Endothelial cell of umbilical vein (primary cell): ENCODE data around the gene ITGB2. TPM values are rescaled to one million over a fixed set of nuclear protein-coding genes. Genes with fewer than 3 reads are reported as not detected.

Experiments used
- BruUV-seq: library from RNA; stranded (reverse); fragments of 400-500 nt; replicated peaks from 2 replicates; lab custom pipeline; 2021; lab: Mats Ljungman, UMichigan
- CTCF ChIA-PET: fragments of 300-600, 350-600 bp; sonication (Branson Sonifier 250); formaldehyde crosslinking; loops from one replicate; lab custom pipeline; 2021; ENCODE audit warnings: antibody characterized with exemption, inconsistent platforms; lab: Charles Lee
- POLR2A ChIA-PET: fragments of 300-600, 350-600 bp; sonication (Branson Sonifier 250); formaldehyde crosslinking; loops from one replicate; lab custom pipeline; 2021; ENCODE audit warnings: antibody characterized with exemption, inconsistent platforms; lab: Charles Lee
- DNase-seq: peaks from one replicate; pipeline ENCODE4 v3.0.0-alpha.2; 2011; ENCODE audit warnings: low read depth, low spot score
- FAIRE-seq: peaks from 2 replicates; lab custom pipeline; 2011; peaks lifted over from hg19 to GRCh38; lab: Jason Lieb, UNC
- H2AFZ ChIP-seq: 2 replicates; pipeline ENCODE4 v1.6.0; 2012; ENCODE audit warnings: low read depth, low read length, control low read depth, inconsistent platforms
- H3K27ac ChIP-seq: 2 replicates; pipeline ENCODE4 v1.5.1; 2011; ENCODE audit warnings: low read depth, mild to moderate bottlenecking, control low read depth, low read length, moderate library complexity; ENCODE audit not compliant: insufficient read depth
- H3K27me3 ChIP-seq, 2 experiments: 2 replicates each; pipeline versions ENCODE4 v1.6.0 to v1.6.1; 2011; ENCODE audit warnings: low read length in 2 of 2, mixed read lengths in 1 of 2; ENCODE audit not compliant: control insufficient read depth in 2 of 2, insufficient read depth in 2 of 2
- H3K36me3 ChIP-seq, 2 experiments: 2 replicates in 1 of 2; 3 replicates in 1 of 2; pipeline ENCODE4 v1.5.1; 2011; ENCODE audit warnings: low read length in 2 of 2, mild to moderate bottlenecking in 1 of 2, moderate library complexity in 1 of 2; ENCODE audit not compliant: control insufficient read depth in 2 of 2, insufficient read depth in 2 of 2; ENCODE audit errors: extremely low read depth in 1 of 2
- H3K4me1 ChIP-seq: 3 replicates; pipeline ENCODE4 v1.5.1; 2011; ENCODE audit warnings: mild to moderate bottlenecking, low read length; ENCODE audit not compliant: control insufficient read depth, insufficient read depth; ENCODE audit errors: extremely low read depth
- H3K4me2 ChIP-seq: 2 replicates; pipeline ENCODE4 v1.6.1; 2011; ENCODE audit warnings: low read length, control low read depth, mixed read lengths; ENCODE audit not compliant: insufficient read depth
- H3K4me3 ChIP-seq, 3 experiments: fragments of 200-600 bp in 1 of 3; sonication (generic), shearing (Covaris generic) in 1 of 3; replicated peaks in 1 of 3; 2 replicates each; pipeline ENCODE4 v1.5.1; 2011 to 2016; ENCODE audit warnings: control low read depth in 3 of 3, low read length in 3 of 3, mild to moderate bottlenecking in 2 of 3, inconsistent platforms in 1 of 3, low read depth in 1 of 3, moderate library complexity in 1 of 3; ENCODE audit not compliant: insufficient read depth in 1 of 3
- H3K79me2 ChIP-seq: 2 replicates; pipeline ENCODE4 v1.6.0; 2012; ENCODE audit warnings: low read length, inconsistent platforms; ENCODE audit not compliant: control insufficient read depth, insufficient read depth
- H3K9ac ChIP-seq: replicated peaks from 2 replicates; pipeline ENCODE3; 2011; ENCODE audit warnings: low read length, control low read depth; ENCODE audit not compliant: insufficient read depth; ENCODE audit errors: extremely low read depth
- H3K9me1 ChIP-seq: replicated peaks from 3 replicates; pipeline ENCODE4 v1.6.0; 2011; ENCODE audit warnings: mild to moderate bottlenecking, low read length; ENCODE audit not compliant: control insufficient read depth, insufficient read depth; ENCODE audit errors: extremely low read depth
- H3K9me3 ChIP-seq: replicated peaks from 2 replicates; pipeline ENCODE4 v1.5.1; 2012; ENCODE audit warnings: low read length, inconsistent platforms; ENCODE audit not compliant: control insufficient read depth, insufficient read depth
- H4K20me1 ChIP-seq: replicated peaks from 2 replicates; pipeline ENCODE3; 2011; ENCODE audit warnings: mild to moderate bottlenecking, low read length; ENCODE audit not compliant: control insufficient read depth, insufficient read depth; ENCODE audit errors: extremely low read depth
- EZH2 ChIP-seq: IDR thresholded peaks from 2 replicates; pipeline ENCODE4 v1.6.1; 2012; ENCODE audit warnings: borderline replicate concordance, low read depth, mild to moderate bottlenecking, moderate library complexity, low read length, inconsistent platforms; ENCODE audit not compliant: severe bottlenecking
- FOS ChIP-seq: IDR thresholded peaks from 2 replicates; pipeline ENCODE4 v1.6.1; 2011; ENCODE audit warnings: mild to moderate bottlenecking, low read length, moderate library complexity, borderline replicate concordance; ENCODE audit not compliant: insufficient read depth
- GATA2 ChIP-seq: IDR thresholded peaks from 2 replicates; pipeline ENCODE4 v1.7.0; 2011; ENCODE audit warnings: low read depth, mild to moderate bottlenecking, moderate library complexity, mixed read lengths, low read length; ENCODE audit not compliant: insufficient read length, insufficient read depth
- JUN ChIP-seq: IDR thresholded peaks from 2 replicates; pipeline ENCODE4 v1.6.1; 2011; ENCODE audit warnings: borderline replicate concordance, low read depth; ENCODE audit not compliant: insufficient read length, insufficient read depth
- MYC ChIP-seq: IDR thresholded peaks from one replicate; pipeline ENCODE4 v1.6.1; 2011; ENCODE audit warnings: mild to moderate bottlenecking, low read depth, low read length
- POLR2A ChIP-seq: IDR thresholded peaks from 2 replicates; pipeline ENCODE4 v1.6.1; 2012; ENCODE audit warnings: low read depth, mild to moderate bottlenecking, control low read depth, low read length
- POLR2AphosphoS5 ChIP-seq: IDR thresholded peaks from 2 replicates; pipeline ENCODE4 v1.6.1; 2012; ENCODE audit warnings: low read depth, mild to moderate bottlenecking, control low read depth, low read length, moderate library complexity; ENCODE audit not compliant: insufficient read depth
- dilution Hi-C: fragments of 300-500 bp; cut with MboI; formaldehyde crosslinking; loops from one replicate; pipeline ENCODE4 v1.15.0; 2019; ENCODE audit warnings: low sequenced_read_pairs; ENCODE audit not compliant: extremely low pct_ligation_motif_present
- intact Hi-C: fragments of 100-400 bp; cut with micrococcal nuclease; formaldehyde crosslinking; loops from one replicate; pipeline ENCODE4 v1.10.0; 2022
- polyA plus RNA-seq, 4 experiments: library from polyadenylated mRNA; depleted of rRNA in 3 of 4; stranded (reverse) in 3 of 4; unstranded in 1 of 4; fragments of >200 nt; gene quantifications; 2 replicates each; pipeline versions ENCODE4 v1.2.1 to v1.2.3, GENCODE V29; 2011 to 2012; ENCODE audit warnings: missing spikeins in 1 of 4
- total RNA-seq: library from RNA; stranded (reverse); gene quantifications from 2 replicates; pipeline ENCODE4 v1.2.3, GENCODE V29; 2021
- TF ChIP-seq, protein P1 (sequence below): IDR thresholded peaks from 2 replicates; pipeline ENCODE4 v1.6.1; 2011; ENCODE audit not compliant: insufficient read depth, insufficient read length
- TF ChIP-seq, protein P2 (sequence below), 2 donors: IDR thresholded peaks; 1 replicate in 1 of 2; 2 replicates in 1 of 2; pipeline ENCODE4 v1.5.1; 2011; ENCODE audit warnings: low read length in 2 of 2, mild to moderate bottlenecking in 2 of 2, moderate library complexity in 2 of 2, control low read depth in 1 of 2, inconsistent platforms in 1 of 2, low read depth in 1 of 2; ENCODE audit not compliant: insufficient read depth in 1 of 2; ENCODE audit errors: extremely low read depth in 1 of 2

Gene ITGB2
- total and polyA plus RNA-seq, 2 donors (not counting 3 experiments of a cell fraction or from before 2014, with no cell fraction given) = 0.39 to 0.91 TPM

DNA sequence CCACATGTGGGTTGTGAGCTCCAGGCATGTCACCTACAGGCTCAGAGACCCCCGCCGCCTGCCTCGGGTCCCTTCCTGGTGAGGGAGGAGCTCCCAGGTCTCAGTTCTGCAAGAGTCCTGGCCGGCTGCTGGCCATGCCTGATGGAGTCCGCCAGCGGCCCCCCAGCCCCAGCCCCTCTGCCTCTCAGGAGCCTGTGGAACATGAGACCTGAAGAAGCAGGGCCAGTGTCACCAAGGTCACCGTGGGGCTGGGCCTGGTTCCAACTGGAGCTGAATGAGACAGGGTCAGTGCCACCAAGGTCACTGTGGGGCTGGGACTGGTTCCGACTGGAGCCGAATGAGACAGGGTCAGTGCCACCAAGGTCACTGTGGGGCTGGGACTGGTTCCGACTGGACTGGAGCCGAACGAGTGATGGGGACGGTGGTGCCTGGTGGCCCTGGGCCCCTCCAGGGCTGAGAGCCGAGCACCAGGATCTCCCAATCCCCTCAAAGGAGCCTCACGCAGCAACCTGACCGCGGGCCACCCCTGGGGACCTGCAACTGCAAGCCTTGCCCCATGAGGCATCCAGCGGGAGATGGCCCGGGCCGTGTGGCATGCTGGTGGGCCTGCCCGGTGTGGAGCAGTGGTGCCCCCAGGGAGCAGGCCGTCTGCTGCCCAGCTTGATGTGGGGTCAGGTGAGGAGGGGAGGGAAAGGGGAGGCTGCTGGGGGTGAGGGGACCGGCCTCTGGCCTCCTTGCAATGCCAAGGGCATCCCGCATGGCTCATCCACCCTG is 32.7 kb downstream of the ITGB2 start:
- H3K9ac ChIP-seq = no peak overlapping the region
- H3K9me3 ChIP-seq = no peaks in the 10 kb centered on the region
- H3K4me2 ChIP-seq = no peak overlapping the region
- H2AFZ ChIP-seq = no peak overlapping the region
- CTCF ChIA-PET = no interaction called here
- no peak overlapping the region for H3K4me3 ChIP-seq
- DNase-seq (no peak), FAIRE-seq (no peak)
- no peaks in the 10 kb centered on the region for H3K9me1 ChIP-seq
- intact Hi-C loops (no loop called here), dilution Hi-C loops (no loop called here)
- no peaks in the 10 kb centered on the region for H3K79me2 ChIP-seq
- BruUV-seq = no TSS peak
- no peak overlapping the region for H3K27ac ChIP-seq
- TF ChIP-seq FOS (no peak), MYC (no peak), EZH2 (no peak), JUN (no peak), POLR2A (no peak), POLR2AphosphoS5 (no peak), GATA2 (no peak)
- TF ChIP-seq, protein P1, sequence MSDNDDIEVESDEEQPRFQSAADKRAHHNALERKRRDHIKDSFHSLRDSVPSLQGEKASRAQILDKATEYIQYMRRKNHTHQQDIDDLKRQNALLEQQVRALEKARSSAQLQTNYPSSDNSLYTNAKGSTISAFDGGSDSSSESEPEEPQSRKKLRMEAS = no peak
- TF ChIP-seq, protein P2, sequence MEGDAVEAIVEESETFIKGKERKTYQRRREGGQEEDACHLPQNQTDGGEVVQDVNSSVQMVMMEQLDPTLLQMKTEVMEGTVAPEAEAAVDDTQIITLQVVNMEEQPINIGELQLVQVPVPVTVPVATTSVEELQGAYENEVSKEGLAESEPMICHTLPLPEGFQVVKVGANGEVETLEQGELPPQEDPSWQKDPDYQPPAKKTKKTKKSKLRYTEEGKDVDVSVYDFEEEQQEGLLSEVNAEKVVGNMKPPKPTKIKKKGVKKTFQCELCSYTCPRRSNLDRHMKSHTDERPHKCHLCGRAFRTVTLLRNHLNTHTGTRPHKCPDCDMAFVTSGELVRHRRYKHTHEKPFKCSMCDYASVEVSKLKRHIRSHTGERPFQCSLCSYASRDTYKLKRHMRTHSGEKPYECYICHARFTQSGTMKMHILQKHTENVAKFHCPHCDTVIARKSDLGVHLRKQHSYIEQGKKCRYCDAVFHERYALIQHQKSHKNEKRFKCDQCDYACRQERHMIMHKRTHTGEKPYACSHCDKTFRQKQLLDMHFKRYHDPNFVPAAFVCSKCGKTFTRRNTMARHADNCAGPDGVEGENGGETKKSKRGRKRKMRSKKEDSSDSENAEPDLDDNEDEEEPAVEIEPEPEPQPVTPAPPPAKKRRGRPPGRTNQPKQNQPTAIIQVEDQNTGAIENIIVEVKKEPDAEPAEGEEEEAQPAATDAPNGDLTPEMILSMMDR (IDR thresholded peaks at IDR 0.05; ENCODE audit: extremely low read depth in 1 of 2, insufficient read depth in 1 of 2, low read depth in 1 of 2, low read length in 2 of 2) = no peak
- no peaks in the 10 kb centered on the region for H3K4me1 ChIP-seq
- no peaks in the 10 kb centered on the region for H3K36me3 ChIP-seq
- no peaks in the 10 kb centered on the region for H3K27me3 ChIP-seq
- H4K20me1 ChIP-seq = no peaks in the 10 kb centered on the region
- POLR2A ChIA-PET = no interaction called here
